ENCODE measurements around the gene BPIFB6.
"Not testable (repeated sequence)": the region's sequence is repeated elsewhere in the genome, so short reads cannot be mapped to it uniquely, and the experiment has no call there.

BPIFB6 gene

DNA sequence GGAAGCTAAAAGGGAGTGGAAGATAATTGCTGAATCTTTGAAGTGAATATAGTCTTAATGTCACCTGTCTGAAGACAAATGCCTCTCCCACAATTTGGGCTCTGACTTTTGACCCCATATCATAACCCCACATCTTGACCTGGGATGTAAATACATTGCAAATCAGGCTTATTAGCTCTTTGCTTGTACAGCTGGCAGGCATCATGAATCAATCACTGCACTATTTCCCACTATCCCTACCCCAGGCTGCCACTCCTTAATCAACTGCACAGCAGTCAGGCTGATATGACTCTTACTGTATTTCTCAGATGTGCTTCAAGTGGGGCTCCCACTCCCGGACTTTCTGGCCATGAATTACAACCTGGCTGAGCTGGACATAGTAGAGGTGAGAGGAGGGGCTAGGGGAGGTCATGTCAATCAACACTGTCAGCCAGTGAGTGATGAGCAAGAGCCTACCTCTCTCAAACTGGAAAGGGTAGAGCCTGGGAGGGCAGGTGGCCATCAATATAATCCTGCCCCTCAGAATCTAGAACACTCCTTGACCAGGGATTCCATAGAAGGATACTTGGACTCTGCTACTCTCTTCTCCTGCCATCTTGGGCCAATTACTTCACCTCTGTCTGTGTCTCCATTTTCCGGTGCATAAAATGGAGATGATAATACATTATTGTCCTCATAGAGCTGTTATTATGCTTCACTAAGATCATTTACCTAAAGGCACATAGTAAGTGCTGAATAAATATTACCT is 11.7 kb downstream of the BPIFB6 start:
- TF ChIP-seq, protein P1, sequence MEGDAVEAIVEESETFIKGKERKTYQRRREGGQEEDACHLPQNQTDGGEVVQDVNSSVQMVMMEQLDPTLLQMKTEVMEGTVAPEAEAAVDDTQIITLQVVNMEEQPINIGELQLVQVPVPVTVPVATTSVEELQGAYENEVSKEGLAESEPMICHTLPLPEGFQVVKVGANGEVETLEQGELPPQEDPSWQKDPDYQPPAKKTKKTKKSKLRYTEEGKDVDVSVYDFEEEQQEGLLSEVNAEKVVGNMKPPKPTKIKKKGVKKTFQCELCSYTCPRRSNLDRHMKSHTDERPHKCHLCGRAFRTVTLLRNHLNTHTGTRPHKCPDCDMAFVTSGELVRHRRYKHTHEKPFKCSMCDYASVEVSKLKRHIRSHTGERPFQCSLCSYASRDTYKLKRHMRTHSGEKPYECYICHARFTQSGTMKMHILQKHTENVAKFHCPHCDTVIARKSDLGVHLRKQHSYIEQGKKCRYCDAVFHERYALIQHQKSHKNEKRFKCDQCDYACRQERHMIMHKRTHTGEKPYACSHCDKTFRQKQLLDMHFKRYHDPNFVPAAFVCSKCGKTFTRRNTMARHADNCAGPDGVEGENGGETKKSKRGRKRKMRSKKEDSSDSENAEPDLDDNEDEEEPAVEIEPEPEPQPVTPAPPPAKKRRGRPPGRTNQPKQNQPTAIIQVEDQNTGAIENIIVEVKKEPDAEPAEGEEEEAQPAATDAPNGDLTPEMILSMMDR (IDR thresholded peaks at IDR 0.05): no peak
- Histone ChIP-seq H3K4me3 (no peak overlapping the region), H3K9me3 (peaks cover 0 to 16% (median 8%) of the 10 kb centered on the region in 3 donors), H3K27me3 (no peaks in the 10 kb centered on the region), H3K27ac (no peak overlapping the region), H3K36me3 (no peaks in the 10 kb centered on the region), H3K4me1 (no peaks in the 10 kb centered on the region)
- DNase-seq: no peak
- intact Hi-C loops (cut with DNase I; ENCODE audit: low total_unique reads): no loop called here

DNA sequence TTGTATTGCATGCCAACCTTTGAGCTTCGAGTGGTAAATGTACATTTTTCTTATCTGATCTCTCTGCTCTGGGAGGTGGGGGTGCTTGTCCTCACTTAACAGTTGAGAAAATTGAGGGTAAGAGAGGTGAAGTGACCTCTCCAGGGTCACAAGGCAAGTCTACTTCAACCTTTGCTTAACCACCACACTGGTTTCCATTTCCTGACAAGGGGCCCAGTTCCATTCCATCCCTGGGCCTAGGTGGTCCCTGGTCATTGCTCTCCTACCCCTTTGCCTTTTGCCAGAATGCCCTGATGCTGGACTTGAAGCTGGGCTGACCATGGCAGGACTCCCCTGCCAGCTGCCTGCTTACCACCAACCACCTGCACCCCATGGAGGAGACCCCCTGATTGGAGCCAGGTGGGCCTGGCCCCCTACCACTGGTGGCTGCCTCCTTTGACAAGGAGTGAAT is 12.3 kb downstream of the BPIFB6 start:
- H3K9me3 ChIP-seq: peaks cover 0 to 16% (median 8%) of the 10 kb centered on the region in 3 donors
- DNase-seq: no peak

DNA sequence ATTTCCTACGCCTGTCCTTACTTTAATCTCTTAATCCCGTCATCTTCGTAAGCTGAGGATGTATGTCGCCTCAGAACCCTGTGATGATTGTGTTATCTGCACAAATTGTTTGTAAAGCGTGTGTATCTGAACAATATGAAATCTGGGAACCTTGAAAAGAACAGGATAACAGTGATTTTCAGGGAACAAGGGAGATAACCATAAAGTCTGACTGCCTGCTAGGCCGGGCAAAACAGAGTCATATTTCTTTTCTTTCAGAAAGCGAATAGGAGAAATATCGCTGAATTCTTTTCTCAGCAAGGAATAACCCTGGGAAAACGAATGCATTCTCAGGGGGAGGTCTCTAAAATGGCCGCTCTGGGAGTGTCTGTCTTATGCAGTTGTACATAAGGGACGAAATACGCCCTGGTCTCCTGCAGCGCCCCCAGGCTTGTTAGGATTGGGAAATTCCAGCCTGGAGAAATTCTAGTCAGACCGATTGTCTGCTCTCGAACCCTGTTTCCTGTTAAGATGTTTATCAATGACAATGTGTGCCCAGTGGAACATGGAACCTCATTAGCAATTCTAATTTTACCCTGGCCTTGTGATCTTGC is 13.8 kb downstream of the BPIFB6 start:
- H3K36me3 ChIP-seq: not testable (repeated sequence)

More for the DNA sequence above, 12.3 kb downstream of the BPIFB6 start:
- Histone ChIP-seq H3K4me3 (no peak overlapping the region), H3K4me1 (no peaks in the 10 kb centered on the region), H3K27me3 (no peaks in the 10 kb centered on the region), H3K27ac (no peak overlapping the region), H3K36me3 (no peaks in the 10 kb centered on the region)
- TF ChIP-seq, protein P1 (IDR thresholded peaks at IDR 0.05): no peak
- intact Hi-C loops (cut with DNase I; ENCODE audit: low total_unique reads): no loop called here

DNA sequence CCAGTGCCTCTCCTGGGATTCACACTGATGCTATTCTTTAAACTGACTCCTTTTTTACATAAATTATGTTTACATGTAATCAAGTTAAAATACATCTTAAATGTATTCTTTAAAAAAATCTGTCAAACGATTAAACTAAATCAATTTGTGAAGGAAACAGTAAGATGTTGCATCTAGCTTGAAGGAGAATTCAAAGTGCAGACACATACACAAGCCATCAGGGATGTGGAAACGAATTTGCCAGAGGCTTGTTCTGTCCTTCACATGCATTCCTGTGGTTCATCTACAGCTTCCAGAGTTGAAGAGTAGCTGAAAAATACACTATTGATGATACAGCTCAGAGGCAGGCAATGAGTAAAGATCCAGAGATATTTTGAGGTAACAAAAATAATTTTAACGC is 15.0 kb downstream of the BPIFB6 start:
- peaks cover 0 to 16% (median 8%) of the 10 kb centered on the region in 3 donors for H3K9me3 ChIP-seq
- H3K4me3 ChIP-seq: no peak overlapping the region
- no peaks in the 10 kb centered on the region for H3K27me3 ChIP-seq
- H3K27ac ChIP-seq: no peak overlapping the region
- no peaks in the 10 kb centered on the region for H3K4me1 ChIP-seq
- DNase-seq: no peak
- TF ChIP-seq, protein P1 (IDR thresholded peaks at IDR 0.05): no peak
- intact Hi-C loops (cut with DNase I; ENCODE audit: low total_unique reads): no loop called here
- H3K36me3 ChIP-seq: no peaks in the 10 kb centered on the region

More for the DNA sequence above, 13.8 kb downstream of the BPIFB6 start:
- DNase-seq; H3K4me1 ChIP-seq; H3K4me3 ChIP-seq; H3K27ac ChIP-seq; intact Hi-C loops (cut with DNase I; ENCODE audit: low total_unique reads); H3K27me3 ChIP-seq: not testable (repeated sequence)
- H3K9me3 ChIP-seq: peaks cover 0 to 16% (median 8%) of the 10 kb centered on the region in 3 donors

DNA sequence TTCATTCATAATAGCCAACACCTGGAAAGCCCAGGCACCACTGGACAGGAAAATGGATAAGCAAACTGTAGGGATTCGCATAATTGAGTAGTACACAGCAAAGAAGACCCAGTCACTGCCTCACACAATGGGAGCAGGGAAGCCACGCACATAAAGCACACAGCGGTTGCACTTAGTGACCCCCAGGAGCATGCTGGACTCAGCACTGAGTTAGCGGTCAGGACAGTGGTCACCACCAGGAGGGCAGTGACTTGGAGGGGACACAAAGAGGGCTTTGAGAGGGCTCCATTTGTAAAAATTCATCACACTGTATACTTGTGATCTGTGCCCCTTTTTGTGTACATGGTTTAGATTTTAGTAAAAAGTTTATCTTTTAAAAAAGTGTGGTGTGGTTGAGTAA is 19.9 kb downstream of the BPIFB6 start:
- peaks cover 0 to 19% of the 10 kb centered on the region in 2 donors for H3K27me3 ChIP-seq
- intact Hi-C loops (cut with DNase I; ENCODE audit: low total_unique reads): no loop called here
- TF ChIP-seq, protein P1 (IDR thresholded peaks at IDR 0.05): no peak
- no peak overlapping the region for H3K27ac ChIP-seq
- DNase-seq: no peak
- H3K9me3 ChIP-seq: peaks cover 0 to 5% (median 0%) of the 10 kb centered on the region in 3 donors
- H3K4me3 ChIP-seq: no peak overlapping the region
- H3K36me3 ChIP-seq: no peaks in the 10 kb centered on the region
- no peaks in the 10 kb centered on the region for H3K4me1 ChIP-seq

Data from tibial artery (tissue), 4 donors.